Endodermal cell (in vitro differentiated cells): ENCODE results near the gene LCE1F. TPM values are rescaled to one million over a fixed set of nuclear protein-coding genes. Genes with fewer than 3 reads are reported as not detected.

Experiments
- DNase-seq: peaks from one replicate; pipeline ENCODE4 v3.0.0-alpha.2; 2017
- H3K27ac ChIP-seq: 2 replicates; pipeline ENCODE4 v1.5.1; 2013; ENCODE audit warnings: mild to moderate bottlenecking, low read depth, low read length, moderate library complexity
- H3K27me3 ChIP-seq: 2 replicates; pipeline ENCODE4 v1.6.1; 2013; ENCODE audit warnings: mild to moderate bottlenecking, low read length, moderate library complexity; ENCODE audit not compliant: insufficient read depth, control insufficient read depth, poor library complexity, severe bottlenecking
- H3K36me3 ChIP-seq: 2 replicates; pipeline ENCODE4 v1.7.0; 2013; ENCODE audit warnings: mild to moderate bottlenecking, low read length, moderate library complexity; ENCODE audit not compliant: control insufficient read depth, insufficient read depth
- H3K4me1 ChIP-seq: one replicate; pipeline ENCODE4 v1.7.0; 2013; ENCODE audit warnings: low read length; ENCODE audit not compliant: control insufficient read depth, insufficient read depth
- H3K4me3 ChIP-seq: 2 replicates; pipeline ENCODE4 v1.5.1; 2013; ENCODE audit warnings: mild to moderate bottlenecking, low read length, moderate library complexity
- H3K9ac ChIP-seq: 2 replicates; pipeline ENCODE4 v1.6.1; 2013; ENCODE audit warnings: mild to moderate bottlenecking, low read length, moderate library complexity; ENCODE audit not compliant: poor library complexity, severe bottlenecking; ENCODE audit errors: extremely low read depth
- H3K9me3 ChIP-seq: 2 replicates; pipeline ENCODE4 v1.6.1; 2013; ENCODE audit warnings: mild to moderate bottlenecking, low read length, moderate library complexity; ENCODE audit not compliant: control insufficient read depth
- H3K27ac Mint-ChIP-seq: 2 replicates; pipeline ENCODE4 v1.8.0; 2020; ENCODE audit warnings: mixed read lengths
- H3K27me3 Mint-ChIP-seq: 2 replicates; pipeline ENCODE4 v1.8.0; 2021; ENCODE audit warnings: mild to moderate bottlenecking, mixed read lengths; ENCODE audit not compliant: insufficient read depth
- H3K36me3 Mint-ChIP-seq: 2 replicates; pipeline ENCODE4 v1.8.0; 2020; ENCODE audit warnings: low read depth, mixed read lengths
- H3K4me1 Mint-ChIP-seq: 2 replicates; pipeline ENCODE4 v1.8.0; 2020; ENCODE audit warnings: mixed read lengths
- H3K4me3 Mint-ChIP-seq: 2 replicates; pipeline ENCODE4 v1.8.0; 2020; ENCODE audit warnings: mild to moderate bottlenecking, moderate library complexity, mixed read lengths
- H3K9me3 Mint-ChIP-seq: 2 replicates; pipeline ENCODE4 v1.8.0; 2020; ENCODE audit warnings: mild to moderate bottlenecking, mixed read lengths
- CTCF ChIP-seq: fragments of 200-600 bp; sonication (generic); conservative IDR thresholded peaks from 2 replicates; pipeline ENCODE4 v1.5.0; 2021; ENCODE audit warnings: antibody characterized with exemption, mild to moderate bottlenecking
- WGBS, 2 experiments: methylation state at CpG; one replicate each; pipeline versions ENCODE4 v1.1.5 to v1.1.7; 2013; ENCODE audit warnings: missing lambda C conversion rate in 2 of 2, mixed read lengths in 1 of 2; ENCODE audit not compliant: insufficient coverage in 1 of 2, insufficient read length in 1 of 2; 5-methylcytosine and 5-hydroxymethylcytosine counted together
- total RNA-seq, 2 donors: library from RNA; stranded (reverse); fragmentation: NEBNext Ultra II Directional in 1 of 2; extraction: Animal tissue kit (Norgen Biotek cat#: 25700) in 1 of 2; gene quantifications; 2 replicates in 1 of 2; 3 replicates in 1 of 2; pipeline ENCODE4 v1.2.1, GENCODE V29; 2021

LCE1F gene
- total RNA-seq, 2 donors from 2014 or later: not detected

- Histone ChIP-seq H3K27me3 (no peaks in the 10 kb centered on the region), H3K27ac (no peak within 1 kb of the TSS), H3K9ac (no peak within 1 kb of the TSS), H3K4me1 (no peaks in the 10 kb centered on the region), H3K9me3 (peaks cover 58% of the 10 kb centered on the region), H3K36me3 (no peaks in the 10 kb centered on the region), H3K4me3 (no peak within 1 kb of the TSS)
- Mint-ChIP-seq H3K4me3 (no peak within 1 kb of the TSS), H3K4me1 (no peaks in the 10 kb centered on the region), H3K9me3 (peaks cover 80% of the 10 kb centered on the region), H3K36me3 (no peaks in the 10 kb centered on the region), H3K27ac (no peak within 1 kb of the TSS), H3K27me3 (no peaks in the 10 kb centered on the region)
- no peak for DNase-seq
- TF ChIP-seq CTCF: no peak
- 17 to 53% methylated on average over 1 to 2 of the region's 2 CpGs for WGBS, 2 experiments
These were observed 11.1 kb downstream of the LCE1F start, which contains the start of gene LCE1E for GRCh38 chr1:152786077-152786476. TSS of gene LCE1E (plus strand) at chr1:152786257. CDS start at chr1:152787300, 1,043 bp downstream.

GRCh38 chr1:152795686-152796085 lies 20.7 kb downstream of the LCE1F start:
- no peaks in the 10 kb centered on the region for H3K4me1 Mint-ChIP-seq
- no peaks in the 10 kb centered on the region for H3K27me3 ChIP-seq
- 11 to 63% methylated on average over 1 to 4 of the region's 4 CpGs for WGBS, 2 experiments

GRCh38 chr1:152796421-152796820 lies 21.5 kb downstream of the LCE1F start, which contains the start of gene LCE1D:
TSS of gene LCE1D (plus strand) at chr1:152796721. CDS start at chr1:152797795, 1,074 bp downstream.
- Mint-ChIP-seq H3K27me3 (peaks cover 2% of the 10 kb centered on the region), H3K9me3 (peaks cover 86% of the 10 kb centered on the region), H3K36me3 (peaks cover 2% of the 10 kb centered on the region), H3K27ac (no peak within 1 kb of the TSS), H3K4me1 (no peaks in the 10 kb centered on the region), H3K4me3 (no peak within 1 kb of the TSS)
- H3K9me3 ChIP-seq: peaks cover 29% of the 10 kb centered on the region
- 5% methylated on average over 3 of the region's 3 CpGs; no CpG with 5 or more reads in 1 of the 2 experiments for WGBS, 2 experiments
- TF ChIP-seq CTCF: no peak
- DNase-seq: no peak
- H3K4me1 ChIP-seq: no peaks in the 10 kb centered on the region
- H3K27me3 ChIP-seq: no peaks in the 10 kb centered on the region
- H3K9ac ChIP-seq: no peak within 1 kb of the TSS
- no peaks in the 10 kb centered on the region for H3K36me3 ChIP-seq
- H3K27ac ChIP-seq: no peak within 1 kb of the TSS
- H3K4me3 ChIP-seq: no peak within 1 kb of the TSS

More at GRCh38 chr1:152795686-152796085, 20.7 kb downstream of the LCE1F start:
- Histone ChIP-seq H3K4me3 (no peak overlapping the region), H3K27ac (no peak overlapping the region), H3K4me1 (no peaks in the 10 kb centered on the region), H3K36me3 (no peaks in the 10 kb centered on the region), H3K9ac (no peak overlapping the region), H3K9me3 (peaks cover 21% of the 10 kb centered on the region)
- Mint-ChIP-seq H3K27ac (no peak overlapping the region), H3K27me3 (peaks cover 2% of the 10 kb centered on the region), H3K4me3 (no peak overlapping the region), H3K9me3 (peaks cover 86% of the 10 kb centered on the region), H3K36me3 (peaks cover 2% of the 10 kb centered on the region)
- TF ChIP-seq CTCF: no peak
- no peak for DNase-seq
